ENCODE data around the gene APCDD1L.

The APCDD1L gene

GRCh38 chr20:58531063-58531462, 15.9 kb upstream of the APCDD1L start:
- H3K27ac ChIP-seq (replicated peaks): no peak overlapping the region
- H3K27me3 ChIP-seq (ENCODE audit: insufficient read depth, poor library complexity, severe bottlenecking): no peaks in the 10 kb centered on the region
- no peak for DNase-seq (ENCODE audit: low read depth in 1 of 2, low spot score in 1 of 2)
- no peak overlapping the region for H3K4me3 ChIP-seq (replicated peaks; ENCODE audit: insufficient read depth, low read length)
- TF ChIP-seq, protein P1, sequence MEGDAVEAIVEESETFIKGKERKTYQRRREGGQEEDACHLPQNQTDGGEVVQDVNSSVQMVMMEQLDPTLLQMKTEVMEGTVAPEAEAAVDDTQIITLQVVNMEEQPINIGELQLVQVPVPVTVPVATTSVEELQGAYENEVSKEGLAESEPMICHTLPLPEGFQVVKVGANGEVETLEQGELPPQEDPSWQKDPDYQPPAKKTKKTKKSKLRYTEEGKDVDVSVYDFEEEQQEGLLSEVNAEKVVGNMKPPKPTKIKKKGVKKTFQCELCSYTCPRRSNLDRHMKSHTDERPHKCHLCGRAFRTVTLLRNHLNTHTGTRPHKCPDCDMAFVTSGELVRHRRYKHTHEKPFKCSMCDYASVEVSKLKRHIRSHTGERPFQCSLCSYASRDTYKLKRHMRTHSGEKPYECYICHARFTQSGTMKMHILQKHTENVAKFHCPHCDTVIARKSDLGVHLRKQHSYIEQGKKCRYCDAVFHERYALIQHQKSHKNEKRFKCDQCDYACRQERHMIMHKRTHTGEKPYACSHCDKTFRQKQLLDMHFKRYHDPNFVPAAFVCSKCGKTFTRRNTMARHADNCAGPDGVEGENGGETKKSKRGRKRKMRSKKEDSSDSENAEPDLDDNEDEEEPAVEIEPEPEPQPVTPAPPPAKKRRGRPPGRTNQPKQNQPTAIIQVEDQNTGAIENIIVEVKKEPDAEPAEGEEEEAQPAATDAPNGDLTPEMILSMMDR (IDR thresholded peaks at IDR 0.05; ENCODE audit: insufficient read depth, low read length): no peak
- TF ChIP-seq GABPA (IDR thresholded peaks at IDR 0.05; ENCODE audit: low read depth) (no peak), SPI1 (IDR thresholded peaks at IDR 0.05; ENCODE audit: borderline replicate concordance, low read depth) (no peak), POLR2AphosphoS5 (IDR thresholded peaks at IDR 0.05; ENCODE audit: low read depth) (no peak)
- TF ChIP-seq, protein P2, sequence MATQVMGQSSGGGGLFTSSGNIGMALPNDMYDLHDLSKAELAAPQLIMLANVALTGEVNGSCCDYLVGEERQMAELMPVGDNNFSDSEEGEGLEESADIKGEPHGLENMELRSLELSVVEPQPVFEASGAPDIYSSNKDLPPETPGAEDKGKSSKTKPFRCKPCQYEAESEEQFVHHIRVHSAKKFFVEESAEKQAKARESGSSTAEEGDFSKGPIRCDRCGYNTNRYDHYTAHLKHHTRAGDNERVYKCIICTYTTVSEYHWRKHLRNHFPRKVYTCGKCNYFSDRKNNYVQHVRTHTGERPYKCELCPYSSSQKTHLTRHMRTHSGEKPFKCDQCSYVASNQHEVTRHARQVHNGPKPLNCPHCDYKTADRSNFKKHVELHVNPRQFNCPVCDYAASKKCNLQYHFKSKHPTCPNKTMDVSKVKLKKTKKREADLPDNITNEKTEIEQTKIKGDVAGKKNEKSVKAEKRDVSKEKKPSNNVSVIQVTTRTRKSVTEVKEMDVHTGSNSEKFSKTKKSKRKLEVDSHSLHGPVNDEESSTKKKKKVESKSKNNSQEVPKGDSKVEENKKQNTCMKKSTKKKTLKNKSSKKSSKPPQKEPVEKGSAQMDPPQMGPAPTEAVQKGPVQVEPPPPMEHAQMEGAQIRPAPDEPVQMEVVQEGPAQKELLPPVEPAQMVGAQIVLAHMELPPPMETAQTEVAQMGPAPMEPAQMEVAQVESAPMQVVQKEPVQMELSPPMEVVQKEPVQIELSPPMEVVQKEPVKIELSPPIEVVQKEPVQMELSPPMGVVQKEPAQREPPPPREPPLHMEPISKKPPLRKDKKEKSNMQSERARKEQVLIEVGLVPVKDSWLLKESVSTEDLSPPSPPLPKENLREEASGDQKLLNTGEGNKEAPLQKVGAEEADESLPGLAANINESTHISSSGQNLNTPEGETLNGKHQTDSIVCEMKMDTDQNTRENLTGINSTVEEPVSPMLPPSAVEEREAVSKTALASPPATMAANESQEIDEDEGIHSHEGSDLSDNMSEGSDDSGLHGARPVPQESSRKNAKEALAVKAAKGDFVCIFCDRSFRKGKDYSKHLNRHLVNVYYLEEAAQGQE (IDR thresholded peaks at IDR 0.05; ENCODE audit: insufficient replicate concordance, low read depth): no peak

DNA sequence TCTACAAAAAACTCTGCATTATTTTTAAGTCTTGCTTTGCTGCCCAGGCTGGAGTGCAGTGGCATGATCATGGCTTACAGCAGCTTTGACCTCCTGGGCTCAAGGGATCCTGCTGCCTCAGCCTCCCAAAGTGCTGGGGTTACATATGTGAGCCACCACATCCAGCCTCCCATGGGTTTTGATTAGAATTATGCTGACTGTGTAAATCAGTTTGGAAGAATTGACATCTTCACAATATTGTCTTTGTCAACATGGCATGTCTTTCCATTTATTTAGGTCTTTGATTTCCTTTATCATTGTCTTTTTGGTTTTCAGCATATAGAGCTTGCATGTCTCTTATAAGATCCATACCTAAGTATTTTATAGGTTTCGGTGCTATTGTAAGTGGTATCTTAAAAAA, 13.2 kb upstream of the APCDD1L start:
- Histone ChIP-seq H3K27ac (replicated peaks) (no peak overlapping the region), H3K27me3 (ENCODE audit: insufficient read depth, poor library complexity, severe bottlenecking) (no peaks in the 10 kb centered on the region), H3K4me3 (replicated peaks; ENCODE audit: insufficient read depth, low read length) (no peak overlapping the region)
- no peak for DNase-seq (ENCODE audit: low read depth in 1 of 2, low spot score in 1 of 2)
- no peak for TF ChIP-seq SPI1 (IDR thresholded peaks at IDR 0.05; ENCODE audit: borderline replicate concordance, low read depth)

DNA sequence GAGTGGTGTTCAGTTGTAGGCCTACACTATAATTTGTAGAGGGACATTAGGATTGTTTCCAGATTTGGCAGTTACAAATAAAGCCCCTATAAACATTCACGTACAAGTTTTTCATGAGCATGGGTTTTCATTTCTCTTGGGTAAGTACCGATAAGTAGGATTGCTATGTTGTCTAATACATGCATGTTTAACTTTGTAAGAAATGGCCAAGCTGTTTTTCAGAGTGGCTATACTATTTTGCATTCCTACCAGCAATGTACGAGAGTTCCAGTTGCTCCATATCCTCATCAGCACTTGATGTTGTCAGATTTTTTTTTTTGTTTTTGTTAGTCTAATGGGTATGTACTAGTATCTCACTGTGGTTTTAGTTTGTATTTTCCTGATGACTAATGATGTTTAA, 11.2 kb upstream of the APCDD1L start:
- Histone ChIP-seq H3K27me3 (ENCODE audit: insufficient read depth, poor library complexity, severe bottlenecking) (no peaks in the 10 kb centered on the region), H3K27ac (replicated peaks) (no peak overlapping the region), H3K4me3 (replicated peaks; ENCODE audit: insufficient read depth, low read length) (no peak overlapping the region)
- DNase-seq (ENCODE audit: low read depth in 1 of 2, low spot score in 1 of 2): no peak
- TF ChIP-seq, protein P2 (IDR thresholded peaks at IDR 0.05; ENCODE audit: insufficient replicate concordance, low read depth): no peak
- no peak for TF ChIP-seq GABPA (IDR thresholded peaks at IDR 0.05; ENCODE audit: low read depth)
- TF ChIP-seq, protein P1 (IDR thresholded peaks at IDR 0.05; ENCODE audit: insufficient read depth, low read length): no peak
- no peak for TF ChIP-seq SPI1 (IDR thresholded peaks at IDR 0.05; ENCODE audit: borderline replicate concordance, low read depth)
- TF ChIP-seq POLR2AphosphoS5 (IDR thresholded peaks at IDR 0.05; ENCODE audit: low read depth): no peak

GRCh38 chr20:58524814-58525213, 9.6 kb upstream of the APCDD1L start:
- TF ChIP-seq POLR2AphosphoS5 (IDR thresholded peaks at IDR 0.05; ENCODE audit: low read depth): no peak
- no peak for TF ChIP-seq SPI1 (IDR thresholded peaks at IDR 0.05; ENCODE audit: borderline replicate concordance, low read depth)
- TF ChIP-seq GABPA (IDR thresholded peaks at IDR 0.05; ENCODE audit: low read depth): no peak
- TF ChIP-seq, protein P1 (IDR thresholded peaks at IDR 0.05; ENCODE audit: insufficient read depth, low read length): no peak
- TF ChIP-seq, protein P2 (IDR thresholded peaks at IDR 0.05; ENCODE audit: insufficient replicate concordance, low read depth): no peak
- Histone ChIP-seq H3K27me3 (ENCODE audit: insufficient read depth, poor library complexity, severe bottlenecking) (no peaks in the 10 kb centered on the region), H3K4me3 (replicated peaks; ENCODE audit: insufficient read depth, low read length) (no peak overlapping the region), H3K27ac (replicated peaks) (no peak overlapping the region)
- DNase-seq (ENCODE audit: low read depth in 1 of 2, low spot score in 1 of 2): no peak

Data from HL-60 (cell line).